Activated CD4-positive, CD25-positive, alpha-beta regulatory T cell treated with anti-CD3 and anti-CD28 coated beads, Interleukin-2, amount 50 U/mL, for 72 hours (primary cell): ENCODE measurements around the gene SMYD2.

Experiments
- DNase-seq: peaks from one replicate; pipeline ENCODE4 v3.0.0; 2021

Gene SMYD2

GRCh38 chr1:214303141-214303930 is 22.4 kb downstream of the SMYD2 start:
- no peak for DNase-seq

- no peak for DNase-seq
Measured at GRCh38 chr1:214305164-214305751, 24.3 kb downstream of the SMYD2 start.

- no peak for DNase-seq
Measured at GRCh38 chr1:214306269-214306668, 25.3 kb downstream of the SMYD2 start.

GRCh38 chr1:214310010-214310409 is 29.1 kb downstream of the SMYD2 start:
- DNase-seq: no peak

GRCh38 chr1:214310777-214311690 is 30.1 kb downstream of the SMYD2 start:
- no peak for DNase-seq

- no peak for DNase-seq
Measured at GRCh38 chr1:214312530-214313051, 31.6 kb downstream of the SMYD2 start.

GRCh38 chr1:214314178-214314843 is 33.4 kb downstream of the SMYD2 start:
- DNase-seq: no peak

- no peak for DNase-seq
Measured at GRCh38 chr1:214316593-214316992, 35.6 kb downstream of the SMYD2 start.

GRCh38 chr1:214317300-214317699 is 36.3 kb downstream of the SMYD2 start:
- DNase-seq: no peak

- no peak for DNase-seq
Measured at GRCh38 chr1:214317734-214318133, 36.8 kb downstream of the SMYD2 start.

- DNase-seq: no peak
Measured at GRCh38 chr1:214318356-214318755, 37.4 kb downstream of the SMYD2 start.

- DNase-seq: no peak
Measured at GRCh38 chr1:214318956-214319736, 38.2 kb downstream of the SMYD2 start.

- no peak for DNase-seq
Measured at GRCh38 chr1:214319938-214320337, 39.0 kb downstream of the SMYD2 start.

- DNase-seq: no peak
Measured at GRCh38 chr1:214321705-214322453, 40.9 kb downstream of the SMYD2 start.

GRCh38 chr1:214324896-214325800 is 44.2 kb downstream of the SMYD2 start:
- no peak for DNase-seq

- no peak for DNase-seq
Measured at GRCh38 chr1:214326406-214326805, 45.4 kb downstream of the SMYD2 start.

GRCh38 chr1:214327514-214327913 is 46.6 kb downstream of the SMYD2 start:
- DNase-seq: no peak

GRCh38 chr1:214328770-214329469 is 48.0 kb downstream of the SMYD2 start:
- DNase-seq: peak; percentile 77

GRCh38 chr1:214329470-214330220 is 48.7 kb downstream of the SMYD2 start:
- DNase-seq: no peak
